Heart left ventricle (tissue), 16 donors: ENCODE results near the gene GCNT2. TPM values are rescaled to one million over a fixed set of nuclear protein-coding genes. Genes with fewer than 3 reads are reported as not detected.
"Not testable (repeated sequence)": the region's sequence is repeated elsewhere in the genome, so short reads cannot be mapped to it uniquely, and the experiment has no call there.

Experiments
- ATAC-seq, 4 donors: fragments of 200-7000 bp; cut with Tn5 transposase; one replicate each; pipeline ENCODE4 v1.9.1; 2020 to 2022; ENCODE audit warnings: moderate library complexity in 4 of 4, mild to moderate bottlenecking in 3 of 4, moderate number of reproducible peaks in 1 of 4
- DNase-seq, 5 donors: peaks; one replicate each; pipeline ENCODE4 v3.0.0-alpha.2; 2020
- H3K27ac ChIP-seq, 12 donors: fragments of 200-600 bp; sonication (generic) in 4 of 12; one replicate each; pipeline versions ENCODE4 v1.5.0 to v1.8.0; 2016 to 2022; ENCODE audit warnings: mild to moderate bottlenecking in 2 of 12
- H3K27me3 ChIP-seq, 9 donors: fragments of 200-600 bp; sonication (generic) in 2 of 9; one replicate each; pipeline versions ENCODE4 v1.5.1 to v1.8.0; 2016 to 2022; ENCODE audit warnings: mild to moderate bottlenecking in 3 of 9
- H3K36me3 ChIP-seq, 9 donors: fragments of 200-600 bp; sonication (generic) in 2 of 9; one replicate each; pipeline versions ENCODE4 v1.5.0 to v1.8.0; 2018 to 2022; ENCODE audit warnings: mild to moderate bottlenecking in 2 of 9
- H3K4me1 ChIP-seq, 12 donors: fragments of 200-600 bp; sonication (generic) in 4 of 12; one replicate each; pipeline versions ENCODE4 v1.5.0 to v1.8.0; 2016 to 2022; ENCODE audit warnings: mild to moderate bottlenecking in 3 of 12
- H3K4me3 ChIP-seq, 12 donors: fragments of 200-600 bp; sonication (generic) in 4 of 12; one replicate each; pipeline versions ENCODE4 v1.5.0 to v1.8.0; 2017 to 2022; ENCODE audit warnings: mild to moderate bottlenecking in 9 of 12, moderate library complexity in 4 of 12
- H3K9me3 ChIP-seq, 12 donors: fragments of 200-600 bp; sonication (generic) in 4 of 12; one replicate each; pipeline versions ENCODE4 v1.5.0 to v1.8.0; 2016 to 2022; ENCODE audit warnings: mild to moderate bottlenecking in 1 of 12
- CTCF ChIP-seq, 12 donors: fragments of 200-600 bp; sonication (generic) in 4 of 12; IDR thresholded peaks; one replicate each; pipeline versions ENCODE4 v1.5.0 to v1.8.0; 2018 to 2022; ENCODE audit warnings: antibody characterized with exemption in 12 of 12, mild to moderate bottlenecking in 5 of 12
- POLR2A ChIP-seq, 2 donors: fragments of 450-650 bp; IDR thresholded peaks; one replicate each; pipeline ENCODE4 v1.6.1; 2017; ENCODE audit warnings: antibody characterized with exemption in 2 of 2, mild to moderate bottlenecking in 2 of 2, moderate library complexity in 2 of 2
- WGBS, 4 donors: extraction: QIAGEN DNeasy Blood & Tissue Kit in 2 of 4; methylation state at CpG; one replicate each; pipeline versions ENCODE4 v1.1.5 to v1.1.7; 2013 to 2018; 5-methylcytosine and 5-hydroxymethylcytosine counted together
- intact Hi-C, 10 donors: fragments of 100-400 bp; cut with DNase I; formaldehyde crosslinking; loops; one replicate each; pipeline versions ENCODE4 v1.11.1 to v1.14.2; 2022
- polyA plus RNA-seq, 2 donors: library from polyadenylated mRNA; stranded (reverse); fragments of 200-250 nt; gene quantifications; one replicate each; pipeline ENCODE4 v1.2.3, GENCODE V29; 2013
- total RNA-seq, 9 donors: library from RNA; depleted of rRNA in 2 of 9; stranded (reverse); fragments of >200 nt in 2 of 9; fragmentation: NEBNext Ultra II Directional in 3 of 9; extraction: Animal tissue kit (Norgen Biotek cat#: 25700) in 3 of 9; gene quantifications; one replicate each; pipeline versions ENCODE4 v1.1.0 to v1.2.4, GENCODE V29; 2016 to 2023
- donor health status: ischemic (EF 13 %, LVEDD 7.1; RV severe dilation, severe dysfunction).
- donor health status: healthy with polysubstance abuse.
- donor health status: DM: no; HTN: yes; CAD: no.
- donor health status: DM: no; HTN: no; CAD: no.
- donor health status: ischemic (EF 25% LVEDD 6.9; RV normal size, moderate dysfunction).
- donor health status: ischemic (EF 25% LVEDD 5.7; RV mildly dilated, moderate dysfunction).
- donor health status: healthy.
- donor health status: DM: yes; HTN: yes; CAD: no.
- donor health status: ischemic (EF 35%, LVEDD 5.7; RV mildly dilated, moderate dysfunction).
- donor health status: nonischemic (EF 11% LVEDD 7.7; RV severe dilation, severe dysfunction).
- donor health status: DM: yes; HTN: yes; CAD: no.
- donor health status: PGD.
- donor health status: ischemic (EF 29% LVEDD 5.4; RV normal size, mild dysfunction).
- donor health status: nonischemic (EF 23%, LVEDD 6.1; RV moderate dilation, normal function).

The GCNT2 gene
- total and polyA plus RNA-seq, 11 donors = 15.1 to 68.8 (median 40.9) TPM

GRCh38 chr6:10491463-10491862 is 29.7 kb upstream of the GCNT2 start:
- DNase-seq (no peak), ATAC-seq (no peak)
- Histone ChIP-seq H3K27ac (no peak overlapping the region), H3K4me1 (no peaks in the 10 kb centered on the region), H3K9me3 (no peaks in the 10 kb centered on the region), H3K27me3 (peaks cover 0 to 16% (median 2%) of the 10 kb centered on the region in 9 donors), H3K4me3 (no peak overlapping the region), H3K36me3 (no peaks in the 10 kb centered on the region)
- WGBS, 4 donors = 95 to 97% (median 96%) methylated on average over 32 of the region's 32 CpGs
- intact Hi-C loops = no loop called here
- no peak for TF ChIP-seq POLR2A (IDR thresholded peaks at IDR 0.05)
- TF ChIP-seq CTCF (IDR thresholded peaks at IDR 0.05) = no peak

- H3K27ac ChIP-seq, ATAC-seq, H3K9me3 ChIP-seq, H3K4me1 ChIP-seq, H3K4me3 ChIP-seq, DNase-seq, intact Hi-C loops, H3K36me3 ChIP-seq: not testable (repeated sequence)
- WGBS, 4 donors = 85 to 90% (median 88%) methylated on average over 3 of the region's 3 CpGs
- peaks cover 0 to 16% (median 2%) of the 10 kb centered on the region in 9 donors for H3K27me3 ChIP-seq
These were observed 29.2 kb upstream of the GCNT2 start for GRCh38 chr6:10491905-10492304.

- Histone ChIP-seq H3K9me3 (no peaks in the 10 kb centered on the region), H3K36me3 (no peaks in the 10 kb centered on the region), H3K4me3 (no peak overlapping the region), H3K27ac (no peak overlapping the region), H3K4me1 (no peaks in the 10 kb centered on the region), H3K27me3 (peaks cover 0 to 4% (median 0%) of the 10 kb centered on the region in 9 donors)
- intact Hi-C loops = no loop called here
- TF ChIP-seq CTCF (IDR thresholded peaks at IDR 0.05) = no peak
- TF ChIP-seq POLR2A (IDR thresholded peaks at IDR 0.05) = no peak
- no peak for ATAC-seq
- WGBS, 4 donors = 69 to 71% (median 70%) methylated on average over 14 of the region's 14 CpGs
- DNase-seq = no peak
These were observed 26.1 kb upstream of the GCNT2 start for GRCh38 chr6:10495029-10495428.

- Histone ChIP-seq H3K4me1 (peaks cover 0 to 3% (median 0%) of the 10 kb centered on the region in 12 donors), H3K27ac (no peak overlapping the region), H3K36me3 (no peaks in the 10 kb centered on the region), H3K27me3 (peaks cover 0 to 6% (median 0%) of the 10 kb centered on the region in 9 donors), H3K9me3 (no peaks in the 10 kb centered on the region), H3K4me3 (no peak overlapping the region)
- ATAC-seq = no peak
- 58 to 75% (median 65%) methylated on average over 6 of the region's 6 CpGs for WGBS, 4 donors
- DNase-seq = no peak
- no peak for TF ChIP-seq CTCF (IDR thresholded peaks at IDR 0.05)
- no peak for TF ChIP-seq POLR2A (IDR thresholded peaks at IDR 0.05)
- intact Hi-C loops = loop anchor here in 2 of 10 donors (5.0 to 10.0 kb wide), 2 partner anchors 187 to 189 kb away; partner anchors contain the start of genes C6orf52 (in 2 of the 2) and PAK1IP1 (in 2 of the 2)
These were observed 15.6 kb upstream of the GCNT2 start for GRCh38 chr6:10505529-10505928.

GRCh38 chr6:10507298-10507697 is 13.9 kb upstream of the GCNT2 start:
- TF ChIP-seq POLR2A (IDR thresholded peaks at IDR 0.05) (no peak), CTCF (IDR thresholded peaks at IDR 0.05) (no peak)
- H3K4me1 ChIP-seq = peaks cover 0 to 12% (median 0%) of the 10 kb centered on the region in 12 donors
- H3K36me3 ChIP-seq = no peaks in the 10 kb centered on the region
- ATAC-seq (no peak), DNase-seq (no peak)
- WGBS, 4 donors = 56 to 75% (median 68%) methylated on average over 6 of the region's 6 CpGs
- intact Hi-C loops = loop anchor here in 2 of 10 donors (5.0 to 10.0 kb wide), 2 partner anchors 185 to 188 kb away; partner anchors contain the start of genes C6orf52 (in 2 of the 2) and PAK1IP1 (in 2 of the 2)
- no peak overlapping the region for H3K4me3 ChIP-seq
- no peaks in the 10 kb centered on the region for H3K9me3 ChIP-seq
- peaks cover 0 to 3% (median 0%) of the 10 kb centered on the region in 9 donors for H3K27me3 ChIP-seq
- no peak overlapping the region for H3K27ac ChIP-seq
